GM19328 (cell line): ENCODE data around the gene ASTN2.

ENCODE experiments used
- ATAC-seq: cut with Tn5 transposase; IDR thresholded peaks from one replicate; pipeline ENCODE4 v1.9.1; 2021; ENCODE audit warnings: mild to moderate bottlenecking, moderate library complexity; ENCODE audit not compliant: unreplicated experiment

The ASTN2 gene

GRCh38 chr9:116980582-116981120 lies 434.2 kb downstream of the ASTN2 start:
- ATAC-seq, result no peak

GRCh38 chr9:116979456-116979855 lies 435.4 kb downstream of the ASTN2 start:
- no peak for ATAC-seq

- ATAC-seq, result no peak
Measured at GRCh38 chr9:116978155-116978554, 436.7 kb downstream of the ASTN2 start.

- ATAC-seq, result no peak
Measured at GRCh38 chr9:116975126-116975525, 439.7 kb downstream of the ASTN2 start.

GRCh38 chr9:116966199-116966598 lies 448.7 kb downstream of the ASTN2 start:
- no peak for ATAC-seq

GRCh38 chr9:116964258-116964657 lies 450.6 kb downstream of the ASTN2 start:
- ATAC-seq, result no peak

- no peak for ATAC-seq
Measured at GRCh38 chr9:116959809-116960208, 455.0 kb downstream of the ASTN2 start.

- no peak for ATAC-seq
Measured at GRCh38 chr9:116958881-116959280, 456.0 kb downstream of the ASTN2 start.

GRCh38 chr9:116954731-116955130 lies 460.1 kb downstream of the ASTN2 start:
- ATAC-seq, result no peak

GRCh38 chr9:116953271-116953670 lies 461.6 kb downstream of the ASTN2 start:
- no peak for ATAC-seq

GRCh38 chr9:116952436-116952810 lies 462.4 kb downstream of the ASTN2 start:
- ATAC-seq, result no peak

GRCh38 chr9:116951588-116952435 lies 463.0 kb downstream of the ASTN2 start:
- peak; percentile 61 for ATAC-seq

GRCh38 chr9:116945817-116946216 lies 469.0 kb downstream of the ASTN2 start:
- ATAC-seq, result no peak

- ATAC-seq, result no peak
Measured at GRCh38 chr9:116944714-116945534, 469.9 kb downstream of the ASTN2 start.

- ATAC-seq, result no peak
Measured at GRCh38 chr9:116943970-116944369, 470.9 kb downstream of the ASTN2 start.

GRCh38 chr9:116942593-116943061 lies 472.2 kb downstream of the ASTN2 start:
- ATAC-seq, result peak; percentile 55

- no peak for ATAC-seq
Measured at GRCh38 chr9:116941266-116941665, 473.6 kb downstream of the ASTN2 start.

- ATAC-seq, result no peak
Measured at GRCh38 chr9:116940614-116941215, 474.1 kb downstream of the ASTN2 start.

- no peak for ATAC-seq
Measured at GRCh38 chr9:116939614-116940013, 475.2 kb downstream of the ASTN2 start.

- ATAC-seq, result no peak
Measured at GRCh38 chr9:116939161-116939560, 475.7 kb downstream of the ASTN2 start.

- ATAC-seq, result no peak
Measured at GRCh38 chr9:116937361-116937760, 477.5 kb downstream of the ASTN2 start.
